ENCODE measurements around the gene PICALM. TPM values are rescaled to one million over a fixed set of nuclear protein-coding genes. Genes with fewer than 3 reads are reported as not detected.

PICALM gene
- total and polyA plus RNA-seq, 10 of the 15 experiments (the other 5 are each of a cell fraction or from before 2014, with no cell fraction given), result 4.3 to 150 (median 41.8) TPM

- Histone ChIP-seq H3K9me3 (replicated peaks; ENCODE audit: control insufficient read depth, insufficient read depth, low read length) (no peaks in the 10 kb centered on the region), H2AFZ (ENCODE audit: control insufficient read depth, low read depth, low read length) (no peak overlapping the region), H3K4me1 (ENCODE audit: control insufficient read depth, insufficient read depth, low read length) (no peaks in the 10 kb centered on the region; the same call in 1 of the 2 replicates), H3K36me3 (ENCODE audit: control insufficient read depth in 2 of 2, insufficient read depth in 2 of 2, low read length in 1 of 2) (peaks cover 0 to 23% of the 10 kb centered on the region in 2 experiments), H3K4me2 (ENCODE audit: control insufficient read depth, insufficient read depth) (no peak overlapping the region), H3K27me3 (replicated peaks in 1 of 2; ENCODE audit: control insufficient read depth in 2 of 2, insufficient read depth in 2 of 2, low read length in 1 of 2) (no peaks in the 10 kb centered on the region), H4K20me1 (ENCODE audit: control insufficient read depth, insufficient read depth) (no peaks in the 10 kb centered on the region), H3K9ac (ENCODE audit: control insufficient read depth, insufficient read depth, low read length) (no peak overlapping the region), H3K4me3 (no peak overlapping the region), H3K79me2 (ENCODE audit: control insufficient read depth, insufficient read depth, low read length) (no peaks in the 10 kb centered on the region; the same call in 1 of the 2 replicates), H3K27ac (ENCODE audit: control insufficient read depth, insufficient read depth) (no peak overlapping the region)
- in situ Hi-C loops (cut with MboI), result no loop called here
- no peak for DNase-seq (ENCODE audit: low read depth, low spot score)
- ATAC-seq, result peak; percentile 62
- intact Hi-C loops (cut with micrococcal nuclease; ENCODE audit: unreplicated experiment), result no loop called here
- RAD21 ChIA-PET (ENCODE audit: unreplicated experiment), result interaction anchor here (0.6 to 1.5 kb wide), 5 partner anchors 34 to 205 kb away, joined by 3 to 5 read pairs (median 3); no protein-coding TSS in a partner anchor
- TF ChIP-seq ZBTB40 (IDR thresholded peaks at IDR 0.05; ENCODE audit: borderline replicate concordance) (no peak), BHLHE40 (IDR thresholded peaks at IDR 0.05; ENCODE audit: borderline replicate concordance in 1 of 2, low read depth in 2 of 2, low read length in 1 of 2) (0 out of 4 replicates have a peak, but pooled peaks of 1 of the 2 experiments have one; percentile 0), SUZ12 (IDR thresholded peaks at IDR 0.05; ENCODE audit: unreplicated experiment) (no peak), POU2F2 (IDR thresholded peaks at IDR 0.05; ENCODE audit: borderline replicate concordance, low read depth, low read length) (0 out of 3 replicates have a peak, but pooled peaks have one; percentile 10), RUNX3 (IDR thresholded peaks at IDR 0.05; ENCODE audit: low read length) (peak; percentile 58)
- no peak for FAIRE-seq
- WGBS (ENCODE audit: insufficient coverage, insufficient replicate concordance, low lambda C conversion rate, missing lambda C conversion rate), result 2% methylated on average over 3 of the region's 3 CpGs
- no TSS peak for BruUV-seq (replicated peaks)
- CTCF ChIA-PET, result interaction anchor here (0.7 to 2.1 kb wide), 7 partner anchors 14 to 303 kb away, joined by 3 to 6 read pairs (median 3); no protein-coding TSS in a partner anchor
- POLR2A ChIA-PET, result interaction anchor here (0.9 to 1.0 kb wide), 2 partner anchors 26 to 32 kb away, joined by 3 read pairs; no protein-coding TSS in a partner anchor
- SMC1A ChIA-PET (ENCODE audit: uncharacterized antibody, unreplicated experiment), result interaction anchor here (0.7 to 3.1 kb wide), 12 partner anchors 8 to 227 kb away, joined by 3 to 12 read pairs (median 3); no protein-coding TSS in a partner anchor
Observed at GRCh38 chr11:85988780-85989179, 80.1 kb downstream of the PICALM start.

Measured in GM12878 (cell line).